GM12878 (cell line): ENCODE results near the gene STAG1. TPM values are rescaled to one million over a fixed set of nuclear protein-coding genes. Genes with fewer than 3 reads are reported as not detected.
"Not testable (repeated sequence)": the region's sequence is repeated elsewhere in the genome, so short reads cannot be mapped to it uniquely, and the experiment has no call there.

ENCODE experiments used
- ATAC-seq: fragments of 200-7000 bp; cut with Tn5 transposase; 3 replicates; pipeline ENCODE4 v1.9.1; 2020; ENCODE audit warnings: mild to moderate bottlenecking, moderate library complexity
- BruUV-seq: library from RNA; stranded (reverse); fragments of 400-500 nt; replicated peaks from 2 replicates; lab custom pipeline; 2021; lab: Mats Ljungman, UMichigan
- CTCF ChIA-PET: fragments of 300-600 bp; sonication (Branson Sonifier 250); formaldehyde crosslinking; extraction: SDS; loops from one replicate; lab custom pipeline; 2021; ENCODE audit warnings: inconsistent platforms; lab: Yijun Ruan, JAX
- POLR2A ChIA-PET: fragments of 350-600 bp; formaldehyde crosslinking; extraction: SDS; loops from one replicate; lab custom pipeline; 2021; ENCODE audit warnings: inconsistent platforms; lab: Charles Lee
- RAD21 ChIA-PET: fragments of 300-600 bp; sonication (Branson Sonifier 250); formaldehyde crosslinking; loops from one replicate; lab custom pipeline; 2023; ENCODE audit warnings: antibody characterized with exemption; ENCODE audit not compliant: unreplicated experiment; lab: Charles Lee
- SMC1A ChIA-PET: fragments of 300-600 bp; sonication (Branson Sonifier 250); formaldehyde crosslinking; loops from one replicate; lab custom pipeline; 2023; ENCODE audit not compliant: unreplicated experiment, uncharacterized antibody; lab: Charles Lee
- DNase-seq: peaks from one replicate; pipeline ENCODE4 v3.0.0-alpha.2; 2011; ENCODE audit warnings: low read depth, low spot score
- FAIRE-seq: peaks from 3 replicates; lab custom pipeline; 2011; peaks lifted over from hg19 to GRCh38; lab: Jason Lieb, UNC
- H2AFZ ChIP-seq: 2 replicates; pipeline ENCODE4 v1.6.0; 2011; ENCODE audit warnings: low read depth, low read length, control low read depth; ENCODE audit not compliant: control insufficient read depth
- H3K27ac ChIP-seq: 2 replicates; pipeline ENCODE4 v1.5.1; 2011; ENCODE audit warnings: control low read depth; ENCODE audit not compliant: control insufficient read depth, insufficient read depth
- H3K27me3 ChIP-seq, 2 experiments: replicated peaks in 1 of 2; 2 replicates each; pipeline versions ENCODE4 v1.6.0 to v1.6.1; 2011; ENCODE audit warnings: low read length in 1 of 2; ENCODE audit not compliant: control insufficient read depth in 2 of 2, insufficient read depth in 2 of 2
- H3K36me3 ChIP-seq, 2 experiments: 2 replicates each; pipeline ENCODE4 v1.5.1; 2011; ENCODE audit warnings: low read length in 1 of 2; ENCODE audit not compliant: control insufficient read depth in 2 of 2, insufficient read depth in 2 of 2
- H3K4me1 ChIP-seq: 2 replicates; pipeline ENCODE4 v1.6.1; 2011; ENCODE audit warnings: mild to moderate bottlenecking, low read length, moderate library complexity, mixed read lengths; ENCODE audit not compliant: control insufficient read depth, insufficient read depth
- H3K4me2 ChIP-seq: 2 replicates; pipeline ENCODE4 v1.6.0; 2011; ENCODE audit warnings: control low read depth; ENCODE audit not compliant: control insufficient read depth, insufficient read depth
- H3K4me3 ChIP-seq: fragments of 200-600 bp; sonication (generic); 2 replicates; pipeline ENCODE4 v1.5.1; 2016
- H3K79me2 ChIP-seq: 2 replicates; pipeline ENCODE4 v1.6.0; 2011; ENCODE audit warnings: low read length; ENCODE audit not compliant: control insufficient read depth, insufficient read depth
- H3K9ac ChIP-seq: 2 replicates; pipeline ENCODE4 v1.8.0; 2011; ENCODE audit warnings: low read length, control low read depth, mixed read lengths; ENCODE audit not compliant: control insufficient read depth, insufficient read depth
- H3K9me3 ChIP-seq: replicated peaks from 3 replicates; pipeline ENCODE4 v1.5.1; 2011; ENCODE audit warnings: mild to moderate bottlenecking, low read length; ENCODE audit not compliant: control insufficient read depth, insufficient read depth
- H4K20me1 ChIP-seq: 2 replicates; pipeline ENCODE4 v1.6.0; 2011; ENCODE audit not compliant: control insufficient read depth, insufficient read depth
- ATF3 ChIP-seq: IDR thresholded peaks from 2 replicates; pipeline ENCODE4 v1.6.1; 2011; ENCODE audit warnings: low read depth, mild to moderate bottlenecking, low read length, moderate library complexity, borderline replicate concordance; ENCODE audit errors: extremely low read depth
- MXI1 ChIP-seq: fragments of 150-350 bp; IDR thresholded peaks from 2 replicates; pipeline ENCODE4 v1.6.1; 2011; ENCODE audit warnings: low read depth, mild to moderate bottlenecking, inconsistent platforms, low read length, improper control_type of control experiment
- NRF1 ChIP-seq: conservative IDR thresholded peaks from 2 replicates; pipeline ENCODE4 v1.6.1; 2011; ENCODE audit warnings: mild to moderate bottlenecking, low read depth, low read length, improper control_type of control experiment
- RUNX3 ChIP-seq: IDR thresholded peaks from 2 replicates; pipeline ENCODE4 v1.6.1; 2012; ENCODE audit warnings: low read length, inconsistent platforms
- SMAD1 ChIP-seq: fragments of 450-650 bp; IDR thresholded peaks from 2 replicates; pipeline ENCODE4 v1.6.1; 2018; ENCODE audit warnings: mild to moderate bottlenecking, low read depth; ENCODE audit not compliant: partially characterized antibody
- SMC3 ChIP-seq: IDR thresholded peaks from 2 replicates; pipeline ENCODE4 v1.6.1; 2011; ENCODE audit warnings: low read length, improper control_type of control experiment, borderline replicate concordance
- USF2 ChIP-seq: IDR thresholded peaks from 2 replicates; pipeline ENCODE4 v1.6.1; 2011; ENCODE audit warnings: low read depth, low read length, improper control_type of control experiment, borderline replicate concordance
- ZBTB4 ChIP-seq: fragments of 450-650 bp; formaldehyde crosslinking; IDR thresholded peaks from 2 replicates; pipeline ENCODE4 v1.4.0; 2022; ENCODE audit warnings: mild to moderate bottlenecking, moderate library complexity
- WGBS: methylation state at CpG from one replicate; pipeline ENCODE4 v1.1.6; 2016; ENCODE audit warnings: low lambda C conversion rate; ENCODE audit not compliant: insufficient replicate concordance, insufficient coverage; ENCODE audit errors: missing lambda C conversion rate; 5-methylcytosine and 5-hydroxymethylcytosine counted together
- in situ Hi-C: fragments of 300-500 bp; cut with MboI; formaldehyde crosslinking; loops from 9 replicates; pipeline ENCODE4 v1.14.3; 2018; ENCODE audit warnings: mixed read lengths
- intact Hi-C: fragments of 100-400 bp; cut with micrococcal nuclease; formaldehyde crosslinking; loops from one replicate; pipeline ENCODE4 v1.14.2; 2022; ENCODE audit not compliant: unreplicated experiment
- polyA plus RNA-seq, 11 experiments: library from polyadenylated mRNA; depleted of rRNA in 4 of 11; unstranded in 6 of 11; stranded (reverse) in 5 of 11; fragments of >200 nt; fragmentation: Nextera tagmentation in 4 of 11; fragmentation: Illumina TruSeq in 1 of 11; extraction: Ambion mirVana in 4 of 11; extraction: Trizol in 1 of 11; gene quantifications; 1 replicate in 1 of 11; 2 replicates in 10 of 11; pipeline versions ENCODE4 v1.2.1 to v1.2.3, GENCODE V29; 2011 to 2016; ENCODE audit warnings: inconsistent platforms in 2 of 11, missing spikeins in 2 of 11, low read depth in 1 of 11
- total RNA-seq, 4 experiments: library from RNA; depleted of rRNA in 3 of 4; stranded (reverse); fragments of >200 nt in 3 of 4; fragmentation: Illumina TruSeq in 1 of 4; extraction: Trizol in 1 of 4; gene quantifications; 2 replicates each; pipeline versions ENCODE4 v1.2.1 to v1.2.3, GENCODE V29; 2013 to 2021

Gene STAG1
- total and polyA plus RNA-seq, 10 of the 15 experiments (the other 5 are each of a cell fraction or from before 2014, with no cell fraction given): 4.4 to 30.1 (median 20.2) TPM

- TF ChIP-seq SMAD1 (no peak), RUNX3 (no peak), SMC3 (no peak)
- TF ChIP-seq, all 136 proteins: peak for 0
These were observed 85.1 kb downstream of the STAG1 start (continued) for GRCh38 chr3:136667081-136667480.

- H3K4me3 ChIP-seq, H3K4me1 ChIP-seq, DNase-seq, H3K36me3 ChIP-seq, H3K9ac ChIP-seq, intact Hi-C loops, H3K27ac ChIP-seq, RAD21 ChIA-PET, H2AFZ ChIP-seq, ATAC-seq, H3K4me2 ChIP-seq, H4K20me1 ChIP-seq, FAIRE-seq, in situ Hi-C loops, H3K9me3 ChIP-seq, BruUV-seq, H3K27me3 ChIP-seq: not testable (repeated sequence)
- ChIA-PET POLR2A (interaction anchor here (0.6 to 0.8 kb wide), 3 partner anchors 10 to 54 kb away, joined by 3 read pairs; no protein-coding TSS in a partner anchor), SMC1A (interaction anchor here (0.8 to 1.3 kb wide), 3 partner anchors 8 to 23 kb away, joined by 3 read pairs; no protein-coding TSS in a partner anchor), CTCF (interaction anchor here (0.7 kb wide), 1 partner anchor 33 kb away, joined by 3 read pairs; no protein-coding TSS in a partner anchor)
- WGBS: 99% methylated on average over 6 of the region's 6 CpGs
- peaks cover 10% of the 10 kb centered on the region for H3K79me2 ChIP-seq
These were observed 85.9 kb downstream of the STAG1 start for GRCh38 chr3:136666301-136666700.

- ChIA-PET CTCF (interaction anchor here (1.3 kb wide), 1 partner anchor 9 kb away, joined by 4 read pairs; no protein-coding TSS in a partner anchor), POLR2A (no interaction called here), RAD21 (no interaction called here), SMC1A (interaction anchor here (0.6 to 2.0 kb wide), 4 partner anchors 9 to 273 kb away, joined by 3 to 5 read pairs (median 4); no protein-coding TSS in a partner anchor)
- H3K4me1 ChIP-seq: peaks cover 6% of the 10 kb centered on the region; the same call in 1 of the 2 replicates
- no peaks in the 10 kb centered on the region for H3K27me3 ChIP-seq
- TF ChIP-seq NRF1 (no peak), ZBTB4 (CRISPR knock-in tag) (no peak), SMAD1 (no peak), USF2 (no peak), ATF3 (no peak), MXI1 (no peak), SMC3 (no peak)
- 100% methylated on average over 1 of the region's 1 CpG for WGBS
- H3K4me2 ChIP-seq: no peak overlapping the region
- peaks cover 2% of the 10 kb centered on the region; the same call in 1 of the 3 replicates for H3K9me3 ChIP-seq
- no peak overlapping the region for H3K27ac ChIP-seq
- no peaks in the 10 kb centered on the region; a peak in 1 of 4 replicates for H3K36me3 ChIP-seq
- intact Hi-C loops: no loop called here
- peaks cover 9% of the 10 kb centered on the region for H3K79me2 ChIP-seq
- in situ Hi-C loops: no loop called here
- no peak for ATAC-seq
- no peak for DNase-seq
- no peaks in the 10 kb centered on the region for H4K20me1 ChIP-seq
- no peak overlapping the region for H3K4me3 ChIP-seq
- no peak overlapping the region for H3K9ac ChIP-seq
- FAIRE-seq: no peak
- no TSS peak for BruUV-seq
- H2AFZ ChIP-seq: no peak overlapping the region
These were observed 87.4 kb downstream of the STAG1 start for GRCh38 chr3:136664771-136665170.
